Stimulated activated CD4-positive, alpha-beta T cell treated with anti-CD3 and anti-CD28 coated beads, TNF-alpha, amount 100 ng/mL, for 48 hours (primary cell): ENCODE results near the gene GNAO1.

Source experiments
- DNase-seq, 3 donors: peaks; one replicate each; pipeline ENCODE4 v3.0.0-alpha.2; 2020; ENCODE audit warnings: low read depth in 3 of 3

The GNAO1 gene

GRCh38 chr16:56334761-56335160, 143.5 kb downstream of the GNAO1 start:
- DNase-seq, result no peak

- DNase-seq, result no peak
These were observed 144.9 kb downstream of the GNAO1 start for GRCh38 chr16:56336071-56336688.

DNA sequence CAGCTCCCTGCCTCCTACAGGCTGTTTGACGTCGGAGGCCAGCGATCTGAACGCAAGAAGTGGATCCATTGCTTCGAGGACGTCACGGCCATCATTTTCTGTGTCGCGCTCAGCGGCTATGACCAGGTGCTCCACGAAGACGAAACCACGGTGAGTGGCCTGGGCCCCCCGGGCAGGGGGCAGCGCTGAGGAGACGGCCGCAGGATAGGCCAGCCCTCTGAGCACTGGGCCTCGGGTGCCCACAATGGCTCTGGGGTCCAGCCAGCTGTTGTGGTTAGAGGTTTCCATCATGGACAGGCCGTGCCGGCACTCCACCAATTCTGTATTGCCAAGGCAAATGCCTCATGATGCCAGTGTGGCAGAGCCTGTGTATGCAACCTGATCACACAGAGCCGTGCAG, 145.4 kb downstream of the GNAO1 start:
- no peak for DNase-seq

GRCh38 chr16:56337131-56337857, 146.0 kb downstream of the GNAO1 start:
- no peak for DNase-seq

DNA sequence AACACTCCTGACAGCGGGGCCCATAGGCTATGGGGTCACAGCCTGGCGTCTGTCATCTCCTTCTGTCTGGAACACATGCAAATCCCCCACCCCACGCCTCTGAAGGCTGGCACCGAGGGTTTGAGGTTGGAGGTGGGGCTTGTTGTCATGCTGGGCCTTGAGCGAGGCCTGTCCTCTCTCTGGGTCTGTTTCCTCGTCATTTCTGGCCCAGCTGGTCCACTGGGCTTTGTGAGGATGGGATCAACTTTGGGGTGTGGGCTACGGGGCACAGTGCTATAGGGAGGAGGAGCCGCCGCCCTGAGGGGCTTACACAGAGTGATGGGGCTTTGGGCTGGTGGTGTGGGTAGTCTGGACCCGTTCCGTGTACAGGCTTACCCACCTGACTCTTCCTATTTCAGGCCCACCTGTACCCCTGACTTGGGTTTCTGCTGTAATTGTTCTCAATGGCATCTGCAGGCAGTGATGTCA, 146.6 kb downstream of the GNAO1 start:
- no peak for DNase-seq

- DNase-seq, result no peak
These were observed 147.5 kb downstream of the GNAO1 start for GRCh38 chr16:56338566-56339318.

DNA sequence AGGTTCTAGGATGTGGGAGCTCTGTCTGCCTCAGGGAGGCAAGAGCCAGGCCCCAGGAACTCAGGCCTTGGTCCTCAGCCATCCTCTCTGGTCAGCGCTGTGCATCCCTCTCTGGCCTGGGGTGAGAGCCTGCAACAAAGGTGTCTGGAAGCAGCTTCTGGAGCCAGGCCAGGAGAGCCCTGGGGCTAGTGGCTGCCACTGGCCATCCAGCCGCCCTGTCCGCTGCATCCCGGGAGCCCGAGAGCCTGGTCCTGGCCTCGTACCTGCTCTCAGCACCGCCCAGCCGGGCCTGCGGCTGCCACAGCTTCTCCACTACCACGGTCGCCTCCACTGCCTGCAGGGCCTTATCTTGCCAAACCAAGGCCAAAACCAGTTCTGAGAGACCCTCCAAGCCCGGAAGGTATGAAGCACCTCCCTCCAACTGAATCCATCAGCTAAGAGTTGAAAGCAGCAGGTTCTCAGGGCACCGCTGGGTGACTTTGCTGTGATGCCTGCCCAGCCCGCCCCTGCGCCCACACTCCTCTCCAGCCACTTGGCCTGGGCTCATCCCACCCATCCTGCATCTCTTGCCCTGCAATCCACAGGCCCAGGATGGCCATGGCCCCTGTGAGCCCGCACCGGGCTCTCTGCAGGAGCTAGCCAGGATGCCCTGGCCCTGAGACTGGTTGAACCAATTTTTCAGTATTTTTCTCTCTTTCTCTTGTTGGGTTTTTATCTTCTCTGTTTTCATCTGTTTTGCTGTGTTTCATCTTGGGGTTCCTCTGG, 148.3 kb downstream of the GNAO1 start:
- no peak for DNase-seq

DNA sequence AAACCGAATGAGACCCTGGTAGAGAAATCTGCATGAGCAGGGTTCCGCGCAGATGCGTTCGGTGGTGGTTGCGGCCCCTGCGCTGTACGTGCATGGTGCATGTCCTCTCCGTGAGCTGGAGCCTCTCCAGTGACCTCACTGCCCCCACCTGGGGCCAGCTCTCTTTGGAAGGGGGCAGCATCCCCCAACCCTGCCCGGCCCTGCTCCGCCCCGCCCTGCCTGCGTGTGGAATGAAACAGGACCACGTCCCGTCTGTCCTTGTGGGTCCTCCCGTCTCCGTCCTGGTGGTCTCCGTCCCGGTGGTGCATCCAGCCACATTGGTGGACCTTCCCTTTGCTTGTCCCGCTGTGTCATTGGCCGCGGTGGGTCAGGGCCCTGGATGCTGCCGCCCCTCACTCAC, 149.1 kb downstream of the GNAO1 start:
- no peak for DNase-seq

DNA sequence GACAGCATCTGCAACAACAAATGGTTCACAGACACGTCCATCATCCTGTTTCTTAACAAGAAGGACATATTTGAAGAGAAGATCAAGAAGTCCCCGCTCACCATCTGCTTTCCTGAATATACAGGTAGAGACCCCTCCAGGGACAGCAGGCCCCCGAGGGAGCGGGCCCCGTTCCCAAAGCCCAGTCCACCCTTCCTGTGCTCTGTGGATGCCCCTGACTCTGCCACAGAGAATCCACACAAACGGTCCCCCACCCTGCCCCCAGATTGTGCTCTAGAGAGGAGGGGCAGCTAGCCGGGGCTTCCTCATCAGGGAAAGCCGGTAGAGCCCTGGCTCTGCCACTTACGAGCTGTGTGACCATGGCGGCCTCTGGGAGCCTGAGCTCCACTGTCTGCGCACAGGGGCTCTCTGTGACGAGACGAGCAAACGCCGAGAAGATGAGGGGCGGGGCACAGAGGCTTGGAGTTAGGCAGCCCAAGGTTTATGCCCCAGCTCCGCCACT, 149.6 kb downstream of the GNAO1 start:
- no peak for DNase-seq

DNA sequence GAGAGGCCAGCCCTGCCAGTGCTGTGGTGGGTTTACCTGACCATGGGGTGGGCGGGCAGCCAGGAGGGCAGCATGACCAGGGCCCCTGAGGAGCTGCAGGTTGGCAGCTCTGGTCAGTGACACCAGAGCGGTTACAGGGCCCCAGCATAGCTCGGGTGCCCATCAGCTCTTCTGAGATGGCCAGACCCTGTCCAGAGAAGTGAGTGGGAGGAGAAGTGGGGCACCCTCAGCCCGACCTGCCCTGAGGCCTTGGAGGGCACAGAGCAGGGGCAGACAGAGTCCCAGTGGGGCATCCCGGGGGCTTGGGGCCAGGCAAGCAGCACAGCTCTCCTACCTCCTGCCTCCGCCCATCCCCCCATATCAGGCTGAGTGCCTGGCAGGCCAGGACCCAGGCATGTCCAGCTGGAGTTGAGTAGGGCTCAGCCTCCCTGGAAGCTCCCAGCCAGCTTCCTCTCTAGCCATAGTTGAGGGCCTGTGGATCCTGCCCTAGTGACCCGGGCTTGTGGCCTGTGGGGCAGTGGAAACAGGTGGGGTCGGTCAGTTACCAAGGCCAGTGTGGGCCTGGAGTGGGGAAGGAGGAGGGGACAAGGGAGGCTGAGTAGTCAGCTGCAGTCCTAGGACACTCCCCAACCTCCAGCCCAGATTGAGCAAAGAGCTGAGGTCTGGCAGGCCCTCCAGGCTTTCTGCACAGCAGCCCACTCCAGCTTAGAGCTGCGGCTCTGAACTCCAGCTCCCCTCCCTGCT, 150.5 kb downstream of the GNAO1 start:
- DNase-seq, result no peak

GRCh38 chr16:56343661-56344517, 152.6 kb downstream of the GNAO1 start:
- no peak for DNase-seq

DNA sequence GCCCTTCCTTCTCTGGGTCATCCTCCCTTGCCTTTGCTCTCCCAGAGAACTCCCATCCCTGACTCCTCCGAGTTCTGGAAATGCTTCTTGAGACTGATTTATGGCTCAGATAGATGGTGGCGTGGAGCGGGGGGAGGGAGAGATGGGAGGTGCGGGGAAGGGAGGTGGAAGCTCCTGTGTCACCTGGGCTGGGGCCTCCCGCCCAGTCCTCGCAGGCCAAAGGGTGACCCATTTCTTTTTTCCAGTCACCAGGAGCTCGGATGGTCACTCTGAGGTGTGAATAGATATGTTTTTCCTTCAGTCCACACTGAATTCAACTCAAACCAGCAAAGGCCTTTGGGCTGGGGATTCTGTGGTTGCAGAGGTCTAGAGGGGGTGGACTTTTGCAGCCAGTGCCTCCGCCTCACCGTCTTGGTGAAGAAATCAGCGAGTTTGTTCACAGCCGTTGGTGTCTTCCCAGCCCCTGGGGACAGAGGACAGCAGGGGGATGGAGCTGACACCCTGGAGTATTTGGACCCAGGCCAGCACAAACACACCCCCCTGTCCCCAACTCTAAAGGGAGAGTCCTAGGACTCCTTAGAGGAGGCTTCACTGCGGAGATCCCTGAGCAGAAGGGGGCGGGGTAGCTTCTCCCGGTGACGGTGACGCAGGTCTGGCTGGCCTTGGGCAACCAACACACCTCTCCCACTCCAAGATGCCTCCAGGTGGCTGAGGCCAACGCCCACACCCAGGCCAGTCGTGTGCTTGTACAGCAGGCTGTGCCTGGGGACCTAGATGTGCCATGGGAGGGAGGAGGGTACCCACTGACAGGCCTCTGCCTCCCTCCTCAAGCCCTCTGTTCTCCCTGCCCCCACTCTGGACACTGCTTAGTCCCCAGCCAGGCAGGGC, 153.5 kb downstream of the GNAO1 start:
- DNase-seq, result no peak

GRCh38 chr16:56345406-56346050, 154.2 kb downstream of the GNAO1 start:
- DNase-seq, result no peak

- DNase-seq, result no peak
These were observed 155.0 kb downstream of the GNAO1 start for GRCh38 chr16:56346131-56346890.

DNA sequence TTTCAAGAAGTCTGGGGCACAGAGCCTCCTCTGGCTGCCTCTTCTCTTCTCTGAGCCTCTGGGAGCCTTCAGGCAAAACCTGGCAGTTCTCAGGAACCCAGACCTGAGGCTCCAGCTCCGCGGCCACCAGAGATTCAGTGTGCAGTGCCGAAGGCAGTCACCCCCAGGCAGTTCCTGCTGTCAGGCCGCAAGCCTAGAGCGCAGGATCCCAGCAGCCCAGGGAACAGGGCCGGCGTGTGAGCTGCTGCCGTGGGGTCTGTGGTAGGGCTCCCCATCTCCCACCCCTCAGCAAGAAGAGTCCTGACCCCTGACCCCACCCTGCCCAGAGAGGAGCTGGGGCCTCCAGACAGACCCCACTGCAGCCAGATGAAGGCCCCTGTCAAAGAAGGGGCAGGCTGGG, 155.9 kb downstream of the GNAO1 start:
- no peak for DNase-seq

DNA sequence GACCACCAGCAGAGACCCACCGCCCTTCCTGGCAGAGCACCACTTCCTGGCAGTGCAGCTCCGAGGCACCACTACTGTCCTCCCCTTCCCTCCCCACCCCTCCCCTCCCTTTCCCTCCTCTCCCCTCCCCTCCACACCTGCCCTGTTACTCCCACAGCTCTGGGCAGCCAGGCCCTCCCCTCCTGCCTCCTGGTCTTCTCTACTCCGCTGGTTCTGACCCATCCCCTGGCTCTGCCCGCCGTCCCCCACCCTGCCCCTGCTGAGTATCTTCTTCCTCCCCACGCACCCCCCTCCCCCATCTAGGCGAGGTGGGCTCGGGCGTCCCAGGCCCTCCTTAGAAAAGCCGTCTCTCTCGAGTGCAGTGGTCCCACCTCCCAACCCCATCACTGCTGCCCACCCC, 156.4 kb downstream of the GNAO1 start:
- no peak for DNase-seq

DNA sequence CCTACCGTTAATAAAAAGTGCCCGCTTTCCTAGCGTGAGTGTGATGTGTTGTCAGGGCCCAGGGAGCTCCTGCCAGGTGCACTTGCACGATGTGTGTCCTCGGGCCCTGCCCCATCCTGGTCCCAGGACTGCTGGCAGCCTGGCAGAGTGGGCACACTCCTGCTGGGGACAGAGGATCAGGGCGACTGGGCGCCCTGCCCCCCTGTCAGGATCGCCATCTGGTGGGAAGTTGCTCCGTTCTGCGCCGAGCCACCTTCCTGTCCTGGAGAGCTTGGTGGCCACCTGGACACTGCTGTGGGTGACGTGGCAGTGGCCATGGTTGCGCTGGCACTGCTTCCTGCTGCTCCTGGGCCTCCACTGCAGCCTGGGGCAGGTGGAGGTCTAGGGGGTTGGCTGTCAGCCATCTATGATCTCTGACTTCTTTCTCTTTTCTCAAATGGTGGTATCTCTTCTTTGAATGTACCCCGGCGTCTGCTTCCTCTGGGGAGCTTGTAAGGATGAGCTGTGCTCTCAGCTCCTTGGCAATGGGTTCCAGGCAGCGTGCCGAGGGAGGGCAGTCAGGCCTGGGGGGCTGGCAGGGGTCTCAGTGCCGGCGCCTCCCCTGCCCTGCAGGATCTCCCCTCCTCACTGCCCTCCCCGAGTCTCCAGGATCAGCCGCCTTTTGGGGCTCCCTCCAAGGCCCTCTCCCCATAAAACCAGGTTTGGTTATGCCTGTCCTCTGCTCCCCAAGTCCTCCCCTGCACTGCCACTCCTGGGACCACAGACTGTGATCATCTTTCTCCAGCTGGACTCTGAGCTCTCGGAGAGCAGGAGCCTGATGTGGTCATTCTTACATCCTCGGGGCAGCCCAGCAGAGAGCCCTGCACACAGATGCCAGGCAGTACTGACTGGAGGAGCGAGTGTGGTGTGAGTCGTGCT, 157.1 kb downstream of the GNAO1 start:
- DNase-seq, result no peak
